ENCODE data around the gene ZCCHC14.

The ZCCHC14 gene

GRCh38 chr16:87457709-87458423, 35.0 kb downstream of the ZCCHC14 start:
- DNase-seq (ENCODE audit: extremely low read depth, insufficient read length), result no peak
- Histone ChIP-seq H3K36me3 (ENCODE audit: control insufficient read depth, insufficient read depth, low read length) (no peaks in the 10 kb centered on the region), H3K27me3 (replicated peaks; ENCODE audit: control insufficient read depth, insufficient read depth, low read length) (no peaks in the 10 kb centered on the region; the same call in 1 of the 2 replicates), H3K4me3 (replicated peaks; ENCODE audit: low read depth, low read length) (no peak overlapping the region)
- no peak for TF ChIP-seq CTCF (IDR thresholded peaks at IDR 0.05; ENCODE audit: insufficient read depth, low read length, poor library complexity, severe bottlenecking)

DNA sequence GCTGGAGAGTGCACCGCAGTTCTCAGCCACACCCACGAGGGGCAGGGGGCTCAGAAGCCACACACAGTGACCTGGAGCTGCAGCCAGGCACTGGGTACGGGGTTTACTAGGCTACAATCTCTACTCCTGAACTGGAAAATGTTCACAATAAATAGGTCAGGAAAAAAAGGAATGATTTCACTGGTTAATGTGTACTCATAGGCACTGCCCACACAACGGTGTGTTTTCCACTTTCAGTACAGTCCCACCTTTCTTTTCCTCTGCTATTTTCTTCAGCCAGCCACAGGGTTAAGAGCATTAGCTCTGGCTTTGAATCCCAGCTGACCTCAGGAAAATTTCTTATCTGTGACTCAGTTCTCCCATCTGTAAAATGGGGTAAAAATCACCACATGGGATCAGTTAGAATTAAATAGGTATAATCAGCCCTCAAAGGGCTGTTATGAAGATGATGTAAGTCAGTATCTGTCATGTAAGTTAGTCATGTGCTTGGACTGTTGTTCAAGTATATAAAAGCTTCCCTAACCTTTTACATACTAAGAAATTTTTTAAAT, 35.7 kb downstream of the ZCCHC14 start:
- DNase-seq (ENCODE audit: extremely low read depth, insufficient read length), result no peak
- H3K4me3 ChIP-seq (replicated peaks; ENCODE audit: low read depth, low read length), result no peak overlapping the region
- no peak for TF ChIP-seq CTCF (IDR thresholded peaks at IDR 0.05; ENCODE audit: insufficient read depth, low read length, poor library complexity, severe bottlenecking)
- H3K36me3 ChIP-seq (ENCODE audit: control insufficient read depth, insufficient read depth, low read length), result no peaks in the 10 kb centered on the region
- no peaks in the 10 kb centered on the region; the same call in 1 of the 2 replicates for H3K27me3 ChIP-seq (replicated peaks; ENCODE audit: control insufficient read depth, insufficient read depth, low read length)

- Histone ChIP-seq H3K4me3 (replicated peaks; ENCODE audit: low read depth, low read length) (no peak overlapping the region), H3K36me3 (ENCODE audit: control insufficient read depth, insufficient read depth, low read length) (no peaks in the 10 kb centered on the region), H3K27me3 (replicated peaks; ENCODE audit: control insufficient read depth, insufficient read depth, low read length) (no peaks in the 10 kb centered on the region; the same call in 1 of the 2 replicates)
- TF ChIP-seq CTCF (IDR thresholded peaks at IDR 0.05; ENCODE audit: insufficient read depth, low read length, poor library complexity, severe bottlenecking), result no peak
- no peak for DNase-seq (ENCODE audit: extremely low read depth, insufficient read length)
These were observed 38.4 kb downstream of the ZCCHC14 start for GRCh38 chr16:87454391-87454790.

- no peak overlapping the region for H3K4me3 ChIP-seq (replicated peaks; ENCODE audit: low read depth, low read length)
- no peak for TF ChIP-seq CTCF (IDR thresholded peaks at IDR 0.05; ENCODE audit: insufficient read depth, low read length, poor library complexity, severe bottlenecking)
- H3K36me3 ChIP-seq (ENCODE audit: control insufficient read depth, insufficient read depth, low read length), result no peaks in the 10 kb centered on the region
- H3K27me3 ChIP-seq (replicated peaks; ENCODE audit: control insufficient read depth, insufficient read depth, low read length), result no peaks in the 10 kb centered on the region; the same call in 1 of the 2 replicates
- DNase-seq (ENCODE audit: extremely low read depth, insufficient read length), result no peak
These were observed 39.5 kb downstream of the ZCCHC14 start for GRCh38 chr16:87453326-87453725.

GRCh38 chr16:87451563-87452210, 41.1 kb downstream of the ZCCHC14 start:
- H3K27me3 ChIP-seq (replicated peaks; ENCODE audit: control insufficient read depth, insufficient read depth, low read length), result no peaks in the 10 kb centered on the region; the same call in 1 of the 2 replicates
- no peak for TF ChIP-seq CTCF (IDR thresholded peaks at IDR 0.05; ENCODE audit: insufficient read depth, low read length, poor library complexity, severe bottlenecking)
- DNase-seq (ENCODE audit: extremely low read depth, insufficient read length), result no peak
- no peak overlapping the region for H3K4me3 ChIP-seq (replicated peaks; ENCODE audit: low read depth, low read length)
- no peaks in the 10 kb centered on the region for H3K36me3 ChIP-seq (ENCODE audit: control insufficient read depth, insufficient read depth, low read length)

All from GM06990 (cell line).